Kidney epithelial cell (primary cell): ENCODE data around the gene WDR45B. TPM values are rescaled to one million over a fixed set of nuclear protein-coding genes. Genes with fewer than 3 reads are reported as not detected.

ENCODE experiments used
- DNase-seq: peaks from one replicate; pipeline ENCODE4 v3.0.0-alpha.2; 2010; ENCODE audit warnings: low read depth
- H3K27me3 ChIP-seq: 2 replicates; pipeline ENCODE4 v1.6.0; 2011; ENCODE audit warnings: low read length; ENCODE audit not compliant: control insufficient read depth, insufficient read depth
- H3K36me3 ChIP-seq: 2 replicates; pipeline ENCODE4 v1.5.1; 2011; ENCODE audit warnings: low read length; ENCODE audit not compliant: control insufficient read depth, insufficient read depth
- H3K4me3 ChIP-seq: 2 replicates; pipeline ENCODE4 v1.5.1; 2011; ENCODE audit warnings: low read depth, mild to moderate bottlenecking, control low read depth, low read length
- total RNA-seq: library from RNA; depleted of rRNA; stranded (reverse); fragments of >200 nt; gene quantifications from 2 replicates; pipeline ENCODE4 v1.2.3, GENCODE V29; 2015
- TF ChIP-seq, protein P1 (sequence below): IDR thresholded peaks from 2 replicates; pipeline ENCODE4 v1.5.1; 2011; ENCODE audit warnings: mild to moderate bottlenecking, moderate library complexity, low read length, control low read depth, inconsistent platforms; ENCODE audit not compliant: insufficient read depth, poor library complexity, severe bottlenecking

WDR45B gene
- total RNA-seq, 1 donor from 2014 or later = 102 TPM

- no peak for DNase-seq
- peaks cover 4% of the 10 kb centered on the region for H3K36me3 ChIP-seq
- H3K4me3 ChIP-seq = no peak overlapping the region
- TF ChIP-seq, protein P1, sequence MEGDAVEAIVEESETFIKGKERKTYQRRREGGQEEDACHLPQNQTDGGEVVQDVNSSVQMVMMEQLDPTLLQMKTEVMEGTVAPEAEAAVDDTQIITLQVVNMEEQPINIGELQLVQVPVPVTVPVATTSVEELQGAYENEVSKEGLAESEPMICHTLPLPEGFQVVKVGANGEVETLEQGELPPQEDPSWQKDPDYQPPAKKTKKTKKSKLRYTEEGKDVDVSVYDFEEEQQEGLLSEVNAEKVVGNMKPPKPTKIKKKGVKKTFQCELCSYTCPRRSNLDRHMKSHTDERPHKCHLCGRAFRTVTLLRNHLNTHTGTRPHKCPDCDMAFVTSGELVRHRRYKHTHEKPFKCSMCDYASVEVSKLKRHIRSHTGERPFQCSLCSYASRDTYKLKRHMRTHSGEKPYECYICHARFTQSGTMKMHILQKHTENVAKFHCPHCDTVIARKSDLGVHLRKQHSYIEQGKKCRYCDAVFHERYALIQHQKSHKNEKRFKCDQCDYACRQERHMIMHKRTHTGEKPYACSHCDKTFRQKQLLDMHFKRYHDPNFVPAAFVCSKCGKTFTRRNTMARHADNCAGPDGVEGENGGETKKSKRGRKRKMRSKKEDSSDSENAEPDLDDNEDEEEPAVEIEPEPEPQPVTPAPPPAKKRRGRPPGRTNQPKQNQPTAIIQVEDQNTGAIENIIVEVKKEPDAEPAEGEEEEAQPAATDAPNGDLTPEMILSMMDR = no peak
- no peaks in the 10 kb centered on the region for H3K27me3 ChIP-seq
Measured at GRCh38 chr17:82604532-82604931, 43.7 kb downstream of the WDR45B start.

DNA sequence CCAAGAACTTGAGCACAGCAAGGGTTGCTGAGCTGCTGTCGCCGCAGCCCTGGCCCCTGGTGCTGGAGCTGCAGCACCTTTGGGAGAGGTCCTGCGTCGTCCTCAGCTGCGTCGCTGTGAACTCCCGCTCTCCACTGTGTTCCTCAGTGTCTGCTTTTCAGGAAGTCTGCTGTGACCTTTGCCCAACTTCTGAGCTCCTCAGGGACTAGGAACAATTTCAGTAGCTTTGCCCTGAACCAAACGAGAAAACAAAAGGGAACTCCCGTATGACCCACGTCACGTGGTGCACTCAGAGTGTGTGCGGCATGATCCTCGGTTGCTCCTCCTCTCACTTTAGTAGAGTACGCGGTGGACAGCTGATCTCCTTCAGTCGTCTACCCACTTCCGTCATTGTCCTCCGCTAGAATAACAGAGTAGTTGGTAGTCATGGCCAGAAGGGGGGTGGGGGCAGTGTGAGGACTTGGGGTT lies 44.2 kb downstream of the WDR45B start:
- no peak for DNase-seq
- H3K4me3 ChIP-seq = no peak overlapping the region
- no peaks in the 10 kb centered on the region for H3K27me3 ChIP-seq
- peaks cover 4% of the 10 kb centered on the region for H3K36me3 ChIP-seq
- TF ChIP-seq, protein P1 = no peak

GRCh38 chr17:82602986-82603710 lies 45.1 kb downstream of the WDR45B start:
- Histone ChIP-seq H3K36me3 (peaks cover 4% of the 10 kb centered on the region), H3K27me3 (no peaks in the 10 kb centered on the region), H3K4me3 (no peak overlapping the region)
- no peak for DNase-seq
- TF ChIP-seq, protein P1 = no peak

- Histone ChIP-seq H3K36me3 (peaks cover 4% of the 10 kb centered on the region), H3K4me3 (no peak overlapping the region), H3K27me3 (no peaks in the 10 kb centered on the region)
- TF ChIP-seq, protein P1 = no peak
- DNase-seq = no peak
Measured at GRCh38 chr17:82602487-82602886, 45.8 kb downstream of the WDR45B start.

GRCh38 chr17:82601447-82602000 lies 46.7 kb downstream of the WDR45B start:
- H3K36me3 ChIP-seq = peaks cover 6% of the 10 kb centered on the region
- TF ChIP-seq, protein P1 = no peak
- H3K27me3 ChIP-seq = no peaks in the 10 kb centered on the region
- DNase-seq = no peak
- no peak overlapping the region for H3K4me3 ChIP-seq
